H9 (cell line): Measurements from ENCODE around the gene OR6M1. TPM values are rescaled to one million over a fixed set of nuclear protein-coding genes. Genes with fewer than 3 reads are reported as not detected.

ENCODE experiments used
- DNase-seq: peaks from one replicate; pipeline ENCODE4 v3.0.0-alpha.2; 2017
- H2AFZ ChIP-seq: one replicate; pipeline ENCODE4 v1.6.1; 2013; ENCODE audit warnings: mild to moderate bottlenecking, low read length, control low read depth, moderate library complexity
- H2AK5ac ChIP-seq: 2 replicates; pipeline ENCODE4 v1.6.1; 2013; ENCODE audit warnings: low read length, control low read depth, mixed read lengths; ENCODE audit not compliant: insufficient read length
- H2BK120ac ChIP-seq: one replicate; pipeline ENCODE4 v1.6.1; 2013; ENCODE audit warnings: low read depth, mild to moderate bottlenecking, low read length, control low read depth, inconsistent platforms; ENCODE audit not compliant: poor library complexity, severe bottlenecking
- H2BK12ac ChIP-seq: 2 replicates; pipeline ENCODE4 v1.6.1; 2013; ENCODE audit warnings: low read length, control low read depth, mixed read lengths, low read depth; ENCODE audit not compliant: insufficient read length
- H2BK15ac ChIP-seq: 2 replicates; pipeline ENCODE4 v1.6.1; 2013; ENCODE audit warnings: low read depth, low read length, control low read depth
- H2BK20ac ChIP-seq: one replicate; pipeline ENCODE4 v1.6.1; 2013; ENCODE audit warnings: low read depth, mild to moderate bottlenecking, low read length, control low read depth, inconsistent platforms; ENCODE audit not compliant: poor library complexity, severe bottlenecking
- H2BK5ac ChIP-seq: 2 replicates; pipeline ENCODE4 v1.6.1; 2013; ENCODE audit warnings: low read length, control low read depth, mixed read lengths; ENCODE audit not compliant: insufficient read length
- H3K14ac ChIP-seq: 2 replicates; pipeline ENCODE4 v1.6.1; 2013; ENCODE audit warnings: low read length, control low read depth; ENCODE audit not compliant: insufficient read depth
- H3K18ac ChIP-seq: 2 replicates; pipeline ENCODE4 v1.6.1; 2013; ENCODE audit warnings: low read depth, mild to moderate bottlenecking, mixed read lengths, low read length, control low read depth; ENCODE audit not compliant: insufficient read length
- H3K23ac ChIP-seq: 2 replicates; pipeline ENCODE4 v1.6.1; 2013; ENCODE audit warnings: low read length, control low read depth, mixed read lengths, low read depth; ENCODE audit not compliant: insufficient read length
- H3K23me2 ChIP-seq: 2 replicates; pipeline ENCODE4 v1.6.1; 2013; ENCODE audit warnings: low read depth, mild to moderate bottlenecking, mixed read lengths, low read length, control low read depth; ENCODE audit not compliant: insufficient read length, poor library complexity, severe bottlenecking
- H3K27ac ChIP-seq: 2 replicates; pipeline ENCODE4 v1.5.1; 2013; ENCODE audit warnings: low read length, control low read depth, mixed read lengths, low read depth; ENCODE audit not compliant: insufficient read length
- H3K27me3 ChIP-seq: 2 replicates; pipeline ENCODE4 v1.6.1; 2013; ENCODE audit warnings: low read length, control low read depth, inconsistent platforms; ENCODE audit not compliant: insufficient read depth
- H3K4ac ChIP-seq: 2 replicates; pipeline ENCODE4 v1.6.1; 2013; ENCODE audit warnings: low read depth, mild to moderate bottlenecking, control low read depth, inconsistent platforms, low read length, moderate library complexity
- H3K4me1 ChIP-seq: 2 replicates; pipeline ENCODE4 v1.6.1; 2013; ENCODE audit warnings: low read length, control low read depth, inconsistent platforms; ENCODE audit not compliant: insufficient read depth
- H3K4me2 ChIP-seq: 2 replicates; pipeline ENCODE4 v1.6.1; 2013; ENCODE audit warnings: low read length, control low read depth, mixed read lengths; ENCODE audit not compliant: insufficient read length, insufficient read depth
- H3K56ac ChIP-seq: 2 replicates; pipeline ENCODE4 v1.6.1; 2013; ENCODE audit warnings: low read depth, mild to moderate bottlenecking, mixed read lengths, low read length, control low read depth; ENCODE audit not compliant: insufficient read length
- H3K79me1 ChIP-seq: 2 replicates; pipeline ENCODE4 v1.6.1; 2013; ENCODE audit warnings: low read depth, mild to moderate bottlenecking, moderate library complexity, low read length, control low read depth, inconsistent platforms; ENCODE audit not compliant: insufficient read depth, poor library complexity, severe bottlenecking
- H3K79me2 ChIP-seq: 2 replicates; pipeline ENCODE4 v1.6.1; 2013; ENCODE audit warnings: low read length, control low read depth, inconsistent platforms; ENCODE audit not compliant: insufficient read depth
- H3K9ac ChIP-seq: 2 replicates; pipeline ENCODE4 v1.6.1; 2013; ENCODE audit warnings: low read length, control low read depth, mixed read lengths; ENCODE audit not compliant: insufficient read length; ENCODE audit errors: extremely low read depth
- H3K9me3 ChIP-seq: one replicate; pipeline ENCODE4 v1.6.1; 2013; ENCODE audit warnings: low read depth, low read length, inconsistent platforms; ENCODE audit not compliant: control insufficient read depth
- H3T11ph ChIP-seq: one replicate; pipeline ENCODE4 v1.6.1; 2013; ENCODE audit warnings: mild to moderate bottlenecking, low read length, control low read depth, inconsistent platforms
- H4K20me1 ChIP-seq: one replicate; pipeline ENCODE4 v1.6.1; 2013; ENCODE audit not compliant: control insufficient read depth, insufficient read length, insufficient read depth
- H4K5ac ChIP-seq: 2 replicates; pipeline ENCODE4 v1.6.1; 2013; ENCODE audit warnings: low read depth, mild to moderate bottlenecking, mixed read lengths, low read length, control low read depth; ENCODE audit not compliant: insufficient read length
- H4K8ac ChIP-seq: replicated peaks from 2 replicates; pipeline ENCODE4 v1.6.1; 2013; ENCODE audit warnings: low read length, control low read depth, mixed read lengths, low read depth; ENCODE audit not compliant: insufficient read length
- H4K91ac ChIP-seq: 2 replicates; pipeline ENCODE4 v1.6.1; 2013; ENCODE audit warnings: low read depth, mild to moderate bottlenecking, moderate library complexity, mixed read lengths, low read length, control low read depth; ENCODE audit not compliant: insufficient read length
- H3K27ac Mint-ChIP-seq, 3 experiments: 2 replicates in 2 of 3; 3 replicates in 1 of 3; pipeline ENCODE4 v1.8.0; 2020 to 2021; ENCODE audit warnings: mixed read lengths in 3 of 3, mild to moderate bottlenecking in 1 of 3, moderate library complexity in 1 of 3
- H3K27me3 Mint-ChIP-seq: 2 replicates; pipeline ENCODE4 v1.8.0; 2021; ENCODE audit warnings: low read depth, mild to moderate bottlenecking, moderate library complexity, mixed read lengths
- H3K36me3 Mint-ChIP-seq, 3 experiments: 2 replicates in 2 of 3; 3 replicates in 1 of 3; pipeline ENCODE4 v1.8.0; 2020 to 2021; ENCODE audit warnings: low read depth in 3 of 3, mixed read lengths in 3 of 3; ENCODE audit not compliant: insufficient read depth in 1 of 3
- H3K4me1 Mint-ChIP-seq, 2 experiments: 2 replicates each; pipeline ENCODE4 v1.8.0; 2020; ENCODE audit warnings: mixed read lengths in 2 of 2
- H3K4me3 Mint-ChIP-seq, 2 experiments: 2 replicates in 1 of 2; 3 replicates in 1 of 2; pipeline ENCODE4 v1.8.0; 2020 to 2021; ENCODE audit warnings: mild to moderate bottlenecking in 2 of 2, mixed read lengths in 2 of 2, moderate library complexity in 1 of 2
- H3K9me3 Mint-ChIP-seq, 2 experiments: 2 replicates in 1 of 2; 3 replicates in 1 of 2; pipeline ENCODE4 v1.8.0; 2020; ENCODE audit warnings: mild to moderate bottlenecking in 2 of 2, mixed read lengths in 2 of 2, moderate library complexity in 1 of 2
- WGBS: extraction: QIAGEN DNeasy Blood & Tissue Kit; methylation state at CpG from one replicate; pipeline ENCODE4 v1.1.7; 2013; ENCODE audit warnings: missing lambda C conversion rate, low lambda C conversion rate, mixed read lengths; ENCODE audit not compliant: insufficient read length; ENCODE audit errors: extremely low coverage; 5-methylcytosine and 5-hydroxymethylcytosine counted together
- long read RNA-seq: library from polyadenylated mRNA; unstranded; transcript quantifications from one replicate; pipeline ENCODE4 v2.0.0, GENCODE V29; 2020
- total RNA-seq: library from RNA; stranded (reverse); gene quantifications from 2 replicates; pipeline ENCODE4 v1.2.1, GENCODE V29; 2021
- TF ChIP-seq, protein P1 (sequence below): fragments of 200-600 bp; sonication (generic); conservative IDR thresholded peaks from 3 replicates; pipeline ENCODE4 v1.8.0; 2021; ENCODE audit warnings: antibody characterized with exemption, mild to moderate bottlenecking

The OR6M1 gene, protein sequence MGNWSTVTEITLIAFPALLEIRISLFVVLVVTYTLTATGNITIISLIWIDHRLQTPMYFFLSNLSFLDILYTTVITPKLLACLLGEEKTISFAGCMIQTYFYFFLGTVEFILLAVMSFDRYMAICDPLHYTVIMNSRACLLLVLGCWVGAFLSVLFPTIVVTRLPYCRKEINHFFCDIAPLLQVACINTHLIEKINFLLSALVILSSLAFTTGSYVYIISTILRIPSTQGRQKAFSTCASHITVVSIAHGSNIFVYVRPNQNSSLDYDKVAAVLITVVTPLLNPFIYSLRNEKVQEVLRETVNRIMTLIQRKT
- not detected in 2 replicates for total RNA-seq
- long read RNA-seq, result 0 reads

DNA sequence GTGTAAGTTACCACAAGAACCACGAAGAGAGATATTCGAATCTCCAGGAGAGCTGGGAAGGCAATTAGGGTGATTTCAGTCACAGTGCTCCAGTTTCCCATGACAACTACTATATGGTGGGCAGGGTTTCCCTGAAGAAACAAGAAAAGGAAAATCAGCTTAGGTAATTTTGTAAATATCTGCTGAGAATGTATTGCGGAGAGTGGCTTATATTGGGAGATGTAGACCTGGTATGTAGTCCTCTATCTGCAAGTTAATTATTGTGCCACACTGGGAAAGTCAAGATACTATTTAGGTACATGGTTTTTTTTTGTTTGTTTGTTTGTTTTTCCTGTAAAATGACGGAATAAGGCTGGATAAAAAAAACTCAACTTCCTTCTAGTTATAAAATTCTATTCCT lies at the start of gene OR6M1:
OR6M1 (minus strand) TSS at position 101 of the 400 bp plus-strand sequence; CDS start at position 101, 0 bp downstream.
- no peaks in the 10 kb centered on the region for H3K23me2 ChIP-seq
- no peaks in the 10 kb centered on the region for H3K79me1 ChIP-seq
- H4K91ac ChIP-seq, result no peak within 1 kb of the TSS
- H3K4me2 ChIP-seq, result no peak within 1 kb of the TSS
- H3K27ac ChIP-seq, result no peak within 1 kb of the TSS
- Mint-ChIP-seq H3K27me3 (no peaks in the 10 kb centered on the region), H3K27ac (no peak within 1 kb of the TSS), H3K9me3 (no peaks in the 10 kb centered on the region; a peak in 1 of 5 replicates), H3K4me3 (no peak within 1 kb of the TSS), H3K36me3 (no peaks in the 10 kb centered on the region), H3K4me1 (peaks cover 0 to 5% of the 10 kb centered on the region in 2 experiments; a peak in 3 of 4 replicates)
- no peak within 1 kb of the TSS for H2BK20ac ChIP-seq
- no peaks in the 10 kb centered on the region for H4K20me1 ChIP-seq
- H2AK5ac ChIP-seq, result no peak within 1 kb of the TSS
- H3K18ac ChIP-seq, result no peak within 1 kb of the TSS
- H2AFZ ChIP-seq, result no peak within 1 kb of the TSS
- no peak within 1 kb of the TSS for H3K56ac ChIP-seq
- H2BK120ac ChIP-seq, result no peak within 1 kb of the TSS
- H3K79me2 ChIP-seq, result no peaks in the 10 kb centered on the region
- WGBS, result no CpG with 5 or more reads among the region's 4 CpGs
- no peaks in the 10 kb centered on the region for H3K4me1 ChIP-seq
- H3K23ac ChIP-seq, result no peak within 1 kb of the TSS
- no peaks in the 10 kb centered on the region for H3K9me3 ChIP-seq
- no peak within 1 kb of the TSS for H3K4ac ChIP-seq
- no peak within 1 kb of the TSS for H2BK5ac ChIP-seq
- no peak within 1 kb of the TSS for H2BK15ac ChIP-seq
- H3K14ac ChIP-seq, result no peak within 1 kb of the TSS
- no peak within 1 kb of the TSS for H3T11ph ChIP-seq
- no peaks in the 10 kb centered on the region for H3K27me3 ChIP-seq
- no peak for DNase-seq
- no peak within 1 kb of the TSS for H4K5ac ChIP-seq
- H2BK12ac ChIP-seq, result no peak within 1 kb of the TSS
- TF ChIP-seq, protein P1, sequence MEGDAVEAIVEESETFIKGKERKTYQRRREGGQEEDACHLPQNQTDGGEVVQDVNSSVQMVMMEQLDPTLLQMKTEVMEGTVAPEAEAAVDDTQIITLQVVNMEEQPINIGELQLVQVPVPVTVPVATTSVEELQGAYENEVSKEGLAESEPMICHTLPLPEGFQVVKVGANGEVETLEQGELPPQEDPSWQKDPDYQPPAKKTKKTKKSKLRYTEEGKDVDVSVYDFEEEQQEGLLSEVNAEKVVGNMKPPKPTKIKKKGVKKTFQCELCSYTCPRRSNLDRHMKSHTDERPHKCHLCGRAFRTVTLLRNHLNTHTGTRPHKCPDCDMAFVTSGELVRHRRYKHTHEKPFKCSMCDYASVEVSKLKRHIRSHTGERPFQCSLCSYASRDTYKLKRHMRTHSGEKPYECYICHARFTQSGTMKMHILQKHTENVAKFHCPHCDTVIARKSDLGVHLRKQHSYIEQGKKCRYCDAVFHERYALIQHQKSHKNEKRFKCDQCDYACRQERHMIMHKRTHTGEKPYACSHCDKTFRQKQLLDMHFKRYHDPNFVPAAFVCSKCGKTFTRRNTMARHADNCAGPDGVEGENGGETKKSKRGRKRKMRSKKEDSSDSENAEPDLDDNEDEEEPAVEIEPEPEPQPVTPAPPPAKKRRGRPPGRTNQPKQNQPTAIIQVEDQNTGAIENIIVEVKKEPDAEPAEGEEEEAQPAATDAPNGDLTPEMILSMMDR, result no peak
- no peak within 1 kb of the TSS for H4K8ac ChIP-seq
- H3K9ac ChIP-seq, result no peak within 1 kb of the TSS
